HG03575 (cell line): ENCODE measurements around the gene CLIC1.

Source experiments
- ATAC-seq: cut with Tn5 transposase; IDR thresholded peaks from one replicate; pipeline ENCODE4 v1.9.1; 2021; ENCODE audit not compliant: unreplicated experiment, insufficient number of reproducible peaks, low FRiP score; ENCODE audit errors: extremely low read depth

The CLIC1 gene

GRCh38 chr6:31741815-31742214, 5.5 kb upstream of the CLIC1 start:
- ATAC-seq, result no peak

GRCh38 chr6:31740397-31741223, 4.3 kb upstream of the CLIC1 start:
- no peak for ATAC-seq

- ATAC-seq, result no peak
These were observed 3.5 kb upstream of the CLIC1 start, which contains the start of gene MSH5 for GRCh38 chr6:31739639-31740396. TSS of gene MSH5 (plus strand) at chr6:31740005. CDS start at chr6:31740467, 462 bp downstream.

- ATAC-seq, result no peak
These were observed 2.0 kb upstream of the CLIC1 start for GRCh38 chr6:31737991-31738979.

- no peak for ATAC-seq
These were observed 1.1 kb upstream of the CLIC1 start for GRCh38 chr6:31737315-31737990.

- no peak for ATAC-seq
These were observed 511 bp upstream of the CLIC1 start for GRCh38 chr6:31736768-31737314.

- no peak for ATAC-seq
These were observed 1.4 kb downstream of the CLIC1 start for GRCh38 chr6:31734821-31735406.

GRCh38 chr6:31734247-31734820, 2.0 kb downstream of the CLIC1 start:
- no peak for ATAC-seq

GRCh38 chr6:31733734-31734133, 2.6 kb downstream of the CLIC1 start:
- no peak for ATAC-seq

- no peak for ATAC-seq
These were observed 4.3 kb downstream of the CLIC1 start for GRCh38 chr6:31732029-31732428.

GRCh38 chr6:31730631-31731086, 5.7 kb downstream of the CLIC1 start:
- no peak for ATAC-seq

- no peak for ATAC-seq
These were observed 6.2 kb downstream of the CLIC1 start for GRCh38 chr6:31729979-31730630.

GRCh38 chr6:31729515-31729978, 6.8 kb downstream of the CLIC1 start:
- no peak for ATAC-seq

GRCh38 chr6:31728767-31729514, 7.4 kb downstream of the CLIC1 start, which contains the start of gene DDAH2:
TSS of gene DDAH2 (minus strand) at chr6:31729299. CDS start at chr6:31729161, 138 bp downstream.
- no peak for ATAC-seq

GRCh38 chr6:31727717-31728671, 8.3 kb downstream of the CLIC1 start:
- no peak for ATAC-seq
